Activated CD4-positive, alpha-beta memory T cell treated with anti-CD3 and anti-CD28 coated beads for 36 hours (primary cell): ENCODE measurements around the gene MGMT. TPM values are rescaled to one million over a fixed set of nuclear protein-coding genes. Genes with fewer than 3 reads are reported as not detected.

Source experiments
- CTCF ChIA-PET: fragments of 350-600 bp; sonication (Branson Sonifier 250); formaldehyde crosslinking; loops from one replicate; lab custom pipeline; 2021; ENCODE audit warnings: antibody characterized with exemption, inconsistent platforms; lab: Charles Lee
- POLR2A ChIA-PET: fragments of 350-600 bp; sonication (Branson Sonifier 250); formaldehyde crosslinking; loops from one replicate; lab custom pipeline; 2021; ENCODE audit warnings: antibody characterized with exemption; lab: Charles Lee
- DNase-seq: peaks from one replicate; pipeline ENCODE4 v3.0.0-alpha.2; 2020
- H3K27ac Mint-ChIP-seq: one replicate; pipeline ENCODE4 v1.8.0; 2021; ENCODE audit warnings: mixed read lengths
- H3K27me3 Mint-ChIP-seq: one replicate; pipeline ENCODE4 v1.8.0; 2021; ENCODE audit warnings: mixed read lengths
- H3K36me3 Mint-ChIP-seq: one replicate; pipeline ENCODE4 v1.8.0; 2021; ENCODE audit warnings: mixed read lengths
- H3K4me1 Mint-ChIP-seq: one replicate; pipeline ENCODE4 v1.8.0; 2021; ENCODE audit warnings: low read depth, mixed read lengths
- H3K4me3 Mint-ChIP-seq: one replicate; pipeline ENCODE4 v1.8.0; 2021; ENCODE audit warnings: mild to moderate bottlenecking, mixed read lengths
- H3K9me3 Mint-ChIP-seq: one replicate; pipeline ENCODE4 v1.8.0; 2021; ENCODE audit warnings: mixed read lengths
- intact Hi-C: fragments of 100-400 bp; cut with micrococcal nuclease; formaldehyde crosslinking; loops from one replicate; pipeline ENCODE4 v1.15.1; 2023
- total RNA-seq, 2 experiments: library from RNA; stranded (reverse); gene quantifications; one replicate each; pipeline ENCODE4 v1.2.3, GENCODE V29; 2021

The MGMT gene
- total RNA-seq, 2 experiments from 2014 or later, result 22.9 to 23.8 TPM

DNA sequence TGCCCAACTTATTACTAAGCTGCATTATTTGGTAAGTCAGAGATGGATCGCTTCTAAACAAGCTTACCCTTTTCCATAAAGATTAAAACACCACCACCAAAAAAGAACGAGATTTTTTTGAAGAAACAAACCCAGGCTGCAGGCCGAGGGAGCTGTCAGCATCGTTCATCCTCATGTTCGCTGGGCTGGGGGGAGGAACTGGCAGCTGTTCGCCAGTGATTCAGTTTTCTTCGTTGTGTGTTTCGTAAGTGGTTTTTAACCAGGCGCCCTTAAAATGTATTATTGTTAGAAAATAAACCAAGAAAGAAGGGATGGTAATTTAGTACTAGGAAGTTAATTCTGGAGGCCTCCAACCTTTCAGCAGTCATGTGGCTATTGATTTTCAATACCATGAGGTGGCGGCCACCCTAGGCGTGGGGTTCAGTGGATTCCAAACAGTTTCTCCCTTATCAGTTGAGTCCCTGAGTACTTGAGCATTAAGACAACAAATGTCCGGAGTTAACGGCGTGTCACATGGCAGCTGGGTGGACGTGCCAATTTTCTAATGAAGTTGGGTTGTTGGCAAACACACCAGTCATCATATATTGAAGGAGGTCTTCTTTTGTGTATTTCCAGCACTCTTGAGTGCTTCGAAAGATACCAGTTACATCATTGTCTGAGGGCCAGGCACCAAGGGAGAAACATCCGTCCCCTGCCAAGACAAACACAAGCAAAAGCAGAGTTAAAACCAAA, 323.8 kb downstream of the MGMT start:
- DNase-seq, result no peak
- intact Hi-C loops, result no loop called here
- H3K9me3 Mint-ChIP-seq, result peaks cover 81% of the 10 kb centered on the region
- H3K27me3 Mint-ChIP-seq, result no peaks in the 10 kb centered on the region
- H3K36me3 Mint-ChIP-seq, result peaks cover 8% of the 10 kb centered on the region
- POLR2A ChIA-PET, result no interaction called here
- H3K4me3 Mint-ChIP-seq, result no peak overlapping the region
- no peak overlapping the region for H3K27ac Mint-ChIP-seq
- CTCF ChIA-PET, result no interaction called here
- no peaks in the 10 kb centered on the region for H3K4me1 Mint-ChIP-seq

DNA sequence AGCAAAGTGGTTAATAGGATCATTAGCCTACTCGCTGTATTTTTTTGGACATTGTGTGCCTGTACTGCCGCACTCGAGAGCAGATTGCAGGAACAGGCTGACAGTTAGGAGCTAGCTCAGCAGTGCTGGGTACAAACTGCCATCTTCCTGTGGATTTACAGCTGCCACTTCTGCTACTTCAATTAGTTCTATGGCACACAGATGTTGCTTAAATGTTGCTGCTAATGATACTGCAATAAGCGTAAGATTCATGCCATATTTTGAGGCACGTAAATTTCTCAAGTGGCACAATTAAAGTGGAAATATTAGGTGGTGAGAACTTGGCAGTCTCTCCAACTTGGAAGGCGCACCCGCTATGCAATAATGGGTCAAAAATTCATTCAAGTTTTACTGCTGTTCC, 325.1 kb downstream of the MGMT start:
- CTCF ChIA-PET, result no interaction called here

DNA sequence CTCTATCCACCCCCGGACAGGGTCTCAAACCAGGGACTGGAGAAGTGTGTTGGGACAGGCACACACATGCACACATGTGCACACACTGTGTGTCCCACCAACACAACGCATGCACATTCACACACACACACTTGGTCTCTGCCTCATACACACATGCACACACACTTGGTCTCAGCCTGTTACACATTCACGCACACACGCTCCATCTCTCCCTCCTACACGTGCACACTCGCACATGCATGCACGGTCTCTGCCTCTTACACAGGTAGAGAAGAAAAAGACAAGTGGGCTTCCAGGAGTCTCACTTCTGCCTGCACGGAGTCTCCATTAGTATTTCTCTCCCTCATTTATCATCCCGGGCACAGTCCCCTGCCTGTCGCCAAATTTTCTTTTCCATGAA, 325.8 kb downstream of the MGMT start:
- no peak for DNase-seq
- H3K27ac Mint-ChIP-seq, result no peak overlapping the region
- intact Hi-C loops, result no loop called here
- H3K27me3 Mint-ChIP-seq, result no peaks in the 10 kb centered on the region
- H3K36me3 Mint-ChIP-seq, result peaks cover 2% of the 10 kb centered on the region
- ChIA-PET CTCF (no interaction called here), POLR2A (no interaction called here)
- no peaks in the 10 kb centered on the region for H3K4me1 Mint-ChIP-seq
- peaks cover 76% of the 10 kb centered on the region for H3K9me3 Mint-ChIP-seq
- H3K4me3 Mint-ChIP-seq, result no peak overlapping the region

More for the DNA sequence above, 325.1 kb downstream of the MGMT start:
- H3K4me3 Mint-ChIP-seq, result no peak overlapping the region
- peaks cover 6% of the 10 kb centered on the region for H3K36me3 Mint-ChIP-seq
- H3K27me3 Mint-ChIP-seq, result no peaks in the 10 kb centered on the region
- H3K9me3 Mint-ChIP-seq, result peaks cover 77% of the 10 kb centered on the region
- intact Hi-C loops, result no loop called here
- no peaks in the 10 kb centered on the region for H3K4me1 Mint-ChIP-seq
- no peak overlapping the region for H3K27ac Mint-ChIP-seq
- DNase-seq, result no peak
- POLR2A ChIA-PET, result no interaction called here

DNA sequence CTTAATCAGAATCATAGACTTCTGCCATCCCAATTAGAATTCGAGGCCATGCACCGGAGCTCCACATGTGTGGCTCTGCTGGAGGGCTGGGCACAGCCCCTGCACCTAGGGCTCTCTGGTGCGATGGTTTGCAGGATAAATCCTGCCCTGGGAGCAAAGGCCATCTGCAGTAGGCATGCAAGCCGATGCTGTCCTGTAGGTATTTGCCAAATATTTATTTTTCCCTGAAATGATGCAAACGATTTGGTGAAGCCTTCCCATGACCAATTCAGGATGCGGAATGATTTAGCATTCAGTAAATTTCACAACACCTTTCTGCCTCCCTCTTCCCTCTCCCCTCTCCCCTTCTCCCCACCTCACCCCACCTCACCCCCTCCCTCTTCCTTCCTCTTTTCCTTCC, 326.4 kb downstream of the MGMT start:
- no peak for DNase-seq
- ChIA-PET CTCF (no interaction called here), POLR2A (no interaction called here)
- Mint-ChIP-seq H3K27me3 (no peaks in the 10 kb centered on the region), H3K4me3 (no peak overlapping the region), H3K27ac (no peak overlapping the region), H3K4me1 (no peaks in the 10 kb centered on the region), H3K36me3 (peaks cover 3% of the 10 kb centered on the region), H3K9me3 (peaks cover 80% of the 10 kb centered on the region)
- intact Hi-C loops, result no loop called here

DNA sequence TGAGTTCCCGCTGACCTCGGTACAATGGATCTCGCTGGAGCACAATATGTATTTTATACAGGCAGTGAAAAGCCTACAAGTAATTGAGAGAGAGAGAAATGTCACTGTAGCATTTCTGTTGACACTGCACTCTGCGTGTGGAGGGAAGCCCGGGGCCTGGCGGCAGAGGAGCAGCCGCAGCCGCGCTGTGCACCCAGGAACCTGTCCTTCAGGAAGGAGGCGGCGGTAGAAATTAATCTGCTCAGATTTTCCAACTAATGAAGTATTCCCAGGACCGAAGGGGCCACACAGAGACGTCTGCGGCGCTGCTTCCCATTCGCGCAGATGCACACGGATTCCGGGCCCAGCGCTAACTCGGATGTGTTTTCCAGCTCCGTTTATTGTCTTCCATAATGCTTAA, 327.0 kb downstream of the MGMT start:
- Mint-ChIP-seq H3K27ac (no peak overlapping the region), H3K4me3 (no peak overlapping the region), H3K36me3 (peaks cover 3% of the 10 kb centered on the region), H3K9me3 (peaks cover 84% of the 10 kb centered on the region), H3K27me3 (no peaks in the 10 kb centered on the region), H3K4me1 (no peaks in the 10 kb centered on the region)
- intact Hi-C loops, result no loop called here
- ChIA-PET POLR2A (no interaction called here), CTCF (no interaction called here)
- no peak for DNase-seq

DNA sequence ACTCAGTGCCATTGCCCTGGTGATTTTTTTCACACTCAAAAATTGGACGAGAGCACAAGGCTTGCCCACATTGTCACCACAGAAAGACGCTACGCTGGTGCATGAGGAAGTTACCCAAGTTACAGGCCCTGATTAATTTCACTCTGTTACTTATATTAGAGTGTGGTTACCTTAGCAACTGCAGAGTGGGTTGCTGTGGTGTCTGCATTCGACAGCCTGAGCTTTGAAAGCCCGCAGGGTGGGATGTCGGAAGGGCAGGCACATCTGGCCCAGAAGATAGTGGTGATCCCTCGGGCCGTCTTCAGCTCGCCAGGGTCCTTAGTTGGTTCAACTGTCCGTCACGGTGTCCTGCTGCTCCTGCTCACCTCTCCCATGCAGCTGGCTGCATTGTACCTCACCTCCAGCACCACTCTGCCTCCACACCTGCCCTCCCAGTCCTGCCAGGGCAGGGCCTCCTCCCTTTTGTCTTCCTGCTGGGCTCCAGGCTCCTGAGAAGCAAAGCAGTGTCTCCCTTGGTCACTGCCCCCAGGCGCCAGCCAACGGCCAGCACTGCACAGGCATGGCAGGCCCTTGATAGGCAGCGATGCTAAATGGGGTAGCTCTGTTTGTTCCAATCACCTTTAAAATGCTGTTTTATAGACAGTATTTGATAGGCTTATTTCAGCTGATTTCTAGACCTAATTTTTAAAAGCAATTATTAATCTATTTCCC, 329.8 kb downstream of the MGMT start:
- Mint-ChIP-seq H3K36me3 (peaks cover 3% of the 10 kb centered on the region), H3K9me3 (peaks cover 67% of the 10 kb centered on the region), H3K27me3 (no peaks in the 10 kb centered on the region), H3K4me1 (no peaks in the 10 kb centered on the region), H3K27ac (no peak overlapping the region), H3K4me3 (no peak overlapping the region)
- POLR2A ChIA-PET, result no interaction called here
- intact Hi-C loops, result no loop called here
- CTCF ChIA-PET, result no interaction called here
- DNase-seq, result no peak

DNA sequence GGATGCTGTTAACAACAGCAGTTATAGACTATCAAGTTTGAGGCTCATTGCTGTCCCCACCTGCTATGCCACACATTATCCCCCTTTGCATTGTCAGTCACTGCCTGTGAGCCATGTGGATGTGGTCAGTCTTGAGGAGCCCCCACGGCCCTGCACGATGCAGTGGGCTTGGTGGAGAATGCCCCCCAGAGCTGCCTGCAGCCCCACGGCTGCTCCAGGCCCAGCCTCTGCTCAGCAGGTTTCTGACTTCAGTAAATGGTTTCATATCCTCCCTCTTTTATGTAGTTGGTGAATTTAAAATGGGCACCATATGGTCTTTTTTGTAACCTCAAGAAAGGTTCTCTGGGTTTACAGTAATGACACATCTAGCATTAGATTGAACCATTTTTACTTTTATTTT, 332.9 kb downstream of the MGMT start:
- Mint-ChIP-seq H3K9me3 (peaks cover 58% of the 10 kb centered on the region), H3K4me3 (no peak overlapping the region), H3K27me3 (no peaks in the 10 kb centered on the region), H3K27ac (no peak overlapping the region), H3K36me3 (peaks cover 5% of the 10 kb centered on the region), H3K4me1 (no peaks in the 10 kb centered on the region)
- no peak for DNase-seq
- intact Hi-C loops, result no loop called here
- ChIA-PET CTCF (no interaction called here), POLR2A (no interaction called here)

DNA sequence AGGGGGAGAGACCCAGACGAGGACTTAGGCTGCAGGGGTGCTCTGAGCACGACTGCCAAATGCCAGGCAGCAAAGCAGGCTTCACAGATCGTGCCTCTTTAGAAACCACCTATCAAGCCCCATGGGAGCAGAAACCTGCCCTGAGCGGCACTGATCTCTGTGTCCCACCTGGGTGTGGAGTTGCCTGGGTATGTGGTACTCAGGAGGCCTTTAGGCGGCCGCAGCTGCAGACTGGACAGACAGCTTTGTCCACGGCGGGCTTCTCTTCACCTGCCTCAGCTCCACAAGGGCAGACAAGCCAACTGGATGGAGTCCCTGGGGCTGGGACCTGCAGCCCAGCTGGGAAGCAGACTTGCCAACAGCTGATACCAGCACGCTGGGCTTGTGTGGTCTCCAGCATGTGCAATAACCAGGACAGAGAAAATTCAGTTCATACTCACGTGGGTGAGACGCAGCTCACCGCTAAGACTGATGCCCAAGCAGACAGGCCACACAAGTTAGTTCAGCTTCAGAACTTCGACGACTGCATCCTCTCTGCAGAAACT, 333.8 kb downstream of the MGMT start:
- intact Hi-C loops, result no loop called here
- ChIA-PET POLR2A (no interaction called here), CTCF (no interaction called here)
- Mint-ChIP-seq H3K36me3 (peaks cover 3% of the 10 kb centered on the region), H3K27me3 (no peaks in the 10 kb centered on the region), H3K27ac (no peak overlapping the region), H3K9me3 (peaks cover 55% of the 10 kb centered on the region), H3K4me3 (no peak overlapping the region), H3K4me1 (no peaks in the 10 kb centered on the region)
- DNase-seq, result no peak

DNA sequence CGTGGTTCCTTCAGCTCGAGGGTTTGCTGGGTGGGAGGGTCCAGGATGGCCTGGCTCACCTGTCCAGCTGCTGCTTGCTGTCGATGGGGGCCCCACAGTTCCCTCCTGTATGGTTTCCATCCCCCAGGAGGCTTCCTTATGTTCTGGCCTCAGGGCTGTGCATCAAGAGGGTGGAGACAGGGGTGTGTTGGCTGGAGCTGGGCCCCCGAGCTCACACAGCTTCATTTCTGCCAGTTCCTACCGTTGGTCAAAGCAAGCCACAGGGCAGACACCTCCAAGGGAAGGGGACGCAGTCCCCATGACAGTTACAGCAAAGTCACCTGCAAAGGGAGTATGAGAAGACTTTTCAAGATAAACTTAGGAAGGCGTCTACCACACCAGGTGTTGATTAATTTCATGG, 340.2 kb downstream of the MGMT start:
- Mint-ChIP-seq H3K4me1 (no peaks in the 10 kb centered on the region), H3K9me3 (peaks cover 36% of the 10 kb centered on the region), H3K4me3 (no peak overlapping the region), H3K27me3 (no peaks in the 10 kb centered on the region), H3K27ac (no peak overlapping the region), H3K36me3 (peaks cover 2% of the 10 kb centered on the region)
- ChIA-PET POLR2A (no interaction called here), CTCF (no interaction called here)
- intact Hi-C loops, result no loop called here
- DNase-seq, result no peak

DNA sequence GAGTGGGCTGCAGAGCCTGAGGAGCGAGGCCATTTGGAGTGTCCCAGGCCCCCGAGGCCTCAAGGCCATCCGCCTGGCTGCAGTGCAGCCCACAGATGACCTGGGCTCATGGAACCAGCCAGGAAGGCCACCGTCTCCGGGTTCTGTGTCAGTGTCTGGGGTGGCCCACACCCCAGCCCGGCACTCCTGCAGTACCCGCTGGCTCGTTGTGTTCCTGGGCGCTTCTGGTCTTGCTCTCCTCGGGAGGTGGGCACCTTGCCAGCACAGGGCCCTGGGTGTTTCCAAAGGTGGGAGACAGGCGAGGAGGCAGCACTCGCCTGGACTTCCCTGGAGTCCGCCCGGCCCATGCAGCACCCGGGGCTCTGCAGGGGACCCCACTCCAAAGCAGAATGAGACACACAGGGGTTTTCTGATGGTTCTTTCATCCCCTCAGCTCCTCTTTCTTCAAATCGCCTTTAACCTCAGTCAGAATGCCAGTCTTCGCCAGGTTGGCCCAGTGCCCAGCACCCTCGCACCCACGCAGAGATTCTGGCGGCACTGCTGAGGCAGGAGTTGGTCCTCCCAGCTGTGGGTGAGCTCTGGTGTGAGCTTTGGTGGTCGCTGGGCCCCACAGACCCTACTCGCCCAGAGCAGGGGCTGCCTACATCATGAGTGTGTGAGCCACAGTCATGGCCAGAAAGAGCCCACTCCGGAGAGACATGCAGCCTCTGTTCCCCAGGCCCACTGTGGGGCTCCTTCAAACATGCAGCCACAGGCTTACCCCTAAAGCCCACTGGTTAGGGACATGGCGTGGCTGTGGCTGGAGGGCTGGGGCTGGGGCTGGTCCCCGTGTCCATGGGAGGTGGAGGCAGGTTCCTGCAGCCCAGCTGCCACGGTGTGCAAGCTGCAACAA, 341.3 kb downstream of the MGMT start:
- Mint-ChIP-seq H3K4me1 (no peaks in the 10 kb centered on the region), H3K4me3 (no peak overlapping the region), H3K27me3 (no peaks in the 10 kb centered on the region), H3K27ac (no peak overlapping the region), H3K9me3 (peaks cover 29% of the 10 kb centered on the region), H3K36me3 (peaks cover 2% of the 10 kb centered on the region)
- CTCF ChIA-PET, result no interaction called here
- no peak for DNase-seq
- POLR2A ChIA-PET, result no interaction called here
- intact Hi-C loops, result no loop called here

DNA sequence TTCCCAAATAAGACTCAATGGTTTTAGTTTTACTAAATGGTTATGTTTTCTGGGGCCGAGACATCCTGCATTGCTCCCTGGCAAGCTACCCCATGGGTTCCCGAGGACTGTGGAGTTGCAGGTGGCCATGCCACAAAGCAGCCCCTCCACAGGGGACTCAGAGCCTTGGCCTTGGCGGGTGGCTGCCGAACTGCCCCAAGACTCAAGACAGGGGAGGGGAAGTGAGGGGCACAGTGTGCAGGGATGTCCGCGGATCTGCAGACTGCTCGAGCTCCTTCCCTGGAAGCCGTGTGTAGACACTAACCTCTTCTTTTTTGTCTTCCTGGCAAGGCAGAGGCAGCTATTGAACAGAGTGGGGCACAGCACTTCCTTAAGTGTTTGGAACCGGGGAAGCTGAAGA, 342.4 kb downstream of the MGMT start:
- ChIA-PET CTCF (no interaction called here), POLR2A (no interaction called here)
- intact Hi-C loops, result no loop called here
- DNase-seq, result no peak
- Mint-ChIP-seq H3K9me3 (peaks cover 18% of the 10 kb centered on the region), H3K4me3 (no peak overlapping the region), H3K27me3 (no peaks in the 10 kb centered on the region), H3K36me3 (no peaks in the 10 kb centered on the region), H3K27ac (no peak overlapping the region), H3K4me1 (no peaks in the 10 kb centered on the region)

DNA sequence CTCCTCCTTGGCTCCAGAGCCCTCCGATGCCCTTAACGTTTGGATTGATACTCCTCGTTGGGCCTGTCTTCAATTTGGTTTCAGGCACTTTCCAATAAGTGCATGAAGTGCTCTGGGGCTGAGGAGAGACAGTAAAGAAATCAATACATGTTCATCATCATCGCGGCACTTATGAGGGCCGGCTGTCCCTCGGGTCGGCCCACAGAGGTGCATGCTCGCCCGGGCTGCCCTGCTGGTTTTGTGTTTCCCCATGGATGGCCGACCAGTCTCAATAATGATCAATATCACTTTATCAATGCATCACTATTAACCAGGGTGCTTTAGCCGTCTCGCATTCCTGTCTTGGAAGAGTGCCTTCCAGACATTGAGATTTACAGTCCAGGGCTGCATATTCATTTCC, 342.8 kb downstream of the MGMT start:
- CTCF ChIA-PET, result no interaction called here

More for the DNA sequence above, 342.8 kb downstream of the MGMT start:
- Mint-ChIP-seq H3K27ac (no peak overlapping the region), H3K27me3 (no peaks in the 10 kb centered on the region), H3K36me3 (no peaks in the 10 kb centered on the region), H3K4me1 (no peaks in the 10 kb centered on the region), H3K4me3 (no peak overlapping the region), H3K9me3 (peaks cover 16% of the 10 kb centered on the region)
- no peak for DNase-seq
- intact Hi-C loops, result no loop called here
- POLR2A ChIA-PET, result no interaction called here
